T-helper 1 cell treated with Interleukin-12 subunit alpha and Interleukin-12 subunit beta and Interleukin-4 antibody, amounts not matched to agents 30 μg/mL and 1 μg/mL, for 36 hours (primary cell): ENCODE results near the gene TEKT3.

Source experiments
- H3K27ac Mint-ChIP-seq: one replicate; pipeline ENCODE4 v1.8.0; 2021; ENCODE audit warnings: mild to moderate bottlenecking, mixed read lengths
- H3K27me3 Mint-ChIP-seq: one replicate; pipeline ENCODE4 v1.8.0; 2021; ENCODE audit warnings: low read depth, mixed read lengths
- H3K36me3 Mint-ChIP-seq: one replicate; pipeline ENCODE4 v1.8.0; 2021; ENCODE audit warnings: low read depth, mixed read lengths
- H3K4me1 Mint-ChIP-seq: one replicate; pipeline ENCODE4 v1.8.0; 2021; ENCODE audit warnings: low read depth, mixed read lengths
- H3K4me3 Mint-ChIP-seq: one replicate; pipeline ENCODE4 v1.8.0; 2021; ENCODE audit warnings: mild to moderate bottlenecking, moderate library complexity, mixed read lengths
- H3K9me3 Mint-ChIP-seq: one replicate; pipeline ENCODE4 v1.8.0; 2021; ENCODE audit warnings: mixed read lengths

TEKT3 gene

DNA sequence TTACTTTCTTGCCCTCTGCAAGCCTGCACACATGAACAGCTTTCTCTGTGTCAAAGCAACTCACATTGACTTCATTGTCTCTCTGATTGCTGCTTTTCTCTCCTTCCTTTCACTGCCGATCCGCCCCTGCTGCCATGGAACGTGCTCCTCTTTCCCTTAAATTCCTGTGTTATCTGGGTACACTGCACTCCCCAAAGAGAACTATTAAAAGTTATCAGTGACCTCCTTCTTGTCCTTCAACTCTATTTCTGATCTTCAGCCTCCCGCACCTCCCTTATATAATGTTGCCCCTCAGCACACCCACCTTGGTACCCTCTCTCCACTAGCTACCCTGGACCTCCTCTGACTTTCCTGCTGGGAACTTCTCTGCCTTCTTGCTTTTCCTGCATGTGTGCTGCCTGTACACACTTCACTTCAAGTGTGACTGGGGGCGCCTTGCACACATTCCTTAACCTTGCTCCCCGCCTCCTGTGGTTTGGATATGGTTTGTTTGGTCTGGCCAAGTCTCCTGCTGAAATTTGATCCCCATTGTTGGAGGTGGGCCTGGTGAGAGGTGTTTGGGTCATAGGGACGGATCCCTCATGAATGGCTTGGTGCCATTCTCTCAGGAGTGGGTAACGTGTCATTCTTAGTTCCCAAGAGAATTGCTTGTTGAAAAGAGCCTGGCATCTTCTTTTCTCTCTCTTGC, 49.6 kb downstream of the TEKT3 start:
- no peak overlapping the region for H3K4me3 Mint-ChIP-seq
- H3K4me1 Mint-ChIP-seq, result no peaks in the 10 kb centered on the region

GRCh38 chr17:15290605-15291004, 50.8 kb downstream of the TEKT3 start:
- Mint-ChIP-seq H3K4me1 (no peaks in the 10 kb centered on the region), H3K4me3 (no peak overlapping the region), H3K27me3 (no peaks in the 10 kb centered on the region), H3K27ac (no peak overlapping the region), H3K9me3 (no peaks in the 10 kb centered on the region), H3K36me3 (no peaks in the 10 kb centered on the region)

More for the DNA sequence above, 49.6 kb downstream of the TEKT3 start:
- H3K27me3 Mint-ChIP-seq, result no peaks in the 10 kb centered on the region
- H3K9me3 Mint-ChIP-seq, result no peaks in the 10 kb centered on the region
- H3K36me3 Mint-ChIP-seq, result no peaks in the 10 kb centered on the region
- H3K27ac Mint-ChIP-seq, result no peak overlapping the region

GRCh38 chr17:15289285-15290183, 51.9 kb downstream of the TEKT3 start:
- Mint-ChIP-seq H3K4me3 (no peak overlapping the region), H3K36me3 (no peaks in the 10 kb centered on the region), H3K27me3 (no peaks in the 10 kb centered on the region), H3K9me3 (no peaks in the 10 kb centered on the region), H3K27ac (no peak overlapping the region), H3K4me1 (no peaks in the 10 kb centered on the region)

DNA sequence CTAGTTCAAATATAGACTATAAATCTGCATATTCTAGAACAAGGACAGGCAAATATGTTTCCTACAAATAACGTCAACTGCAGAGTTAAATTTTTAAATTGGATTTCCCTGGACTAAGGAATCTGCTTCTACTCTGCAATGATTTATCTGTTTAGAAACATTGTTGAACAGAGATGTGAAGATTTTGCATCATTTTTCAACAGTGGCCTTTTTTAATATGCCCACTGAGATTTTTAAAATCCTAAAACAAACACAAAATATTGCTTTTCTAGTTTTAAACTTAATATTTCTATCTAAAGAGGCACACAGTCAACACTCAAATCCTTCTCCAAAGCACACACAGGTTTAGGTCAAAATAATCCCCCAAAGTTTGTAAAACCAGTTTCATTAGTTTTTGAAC, 52.5 kb downstream of the TEKT3 start:
- no peaks in the 10 kb centered on the region for H3K4me1 Mint-ChIP-seq
- H3K27me3 Mint-ChIP-seq, result no peaks in the 10 kb centered on the region
- no peaks in the 10 kb centered on the region for H3K36me3 Mint-ChIP-seq
- H3K9me3 Mint-ChIP-seq, result no peaks in the 10 kb centered on the region
- H3K27ac Mint-ChIP-seq, result no peak overlapping the region
- no peak overlapping the region for H3K4me3 Mint-ChIP-seq

DNA sequence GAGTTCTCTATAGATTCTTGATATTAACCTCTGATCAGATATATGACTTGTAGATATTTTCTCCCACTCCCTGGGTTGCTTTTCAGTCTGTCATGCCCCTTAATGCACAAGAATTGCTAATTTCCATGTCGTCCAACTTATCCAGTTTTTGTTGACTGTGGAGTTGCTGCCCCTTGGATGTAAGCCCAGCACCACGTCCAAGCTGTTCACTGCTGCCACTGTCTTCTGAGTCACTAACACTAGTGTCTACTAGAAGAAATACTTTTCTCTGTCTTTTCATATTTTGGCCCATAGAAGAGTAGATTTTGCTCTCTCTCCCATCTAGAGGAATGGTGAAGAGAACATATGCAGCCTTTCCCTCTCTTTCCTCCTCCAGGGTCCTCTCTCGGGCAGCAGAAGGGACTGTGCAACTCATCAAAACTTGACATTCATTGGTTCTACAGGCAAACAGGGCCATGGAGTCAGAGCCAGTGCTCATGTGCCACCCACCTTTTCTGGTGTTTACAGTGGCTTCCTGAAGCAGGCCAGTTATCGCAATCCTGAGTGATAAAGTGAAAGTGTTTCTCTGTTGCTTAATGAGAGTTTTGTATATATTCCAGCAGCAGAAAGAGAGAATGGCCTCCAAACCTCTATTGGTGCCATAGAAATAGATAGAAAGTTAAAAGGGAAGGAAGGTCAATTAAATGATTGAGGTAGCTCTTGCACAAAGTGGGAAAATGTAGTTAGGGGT, 53.7 kb downstream of the TEKT3 start:
- peaks cover 5% of the 10 kb centered on the region for H3K9me3 Mint-ChIP-seq
- peaks cover 4% of the 10 kb centered on the region for H3K27me3 Mint-ChIP-seq

DNA sequence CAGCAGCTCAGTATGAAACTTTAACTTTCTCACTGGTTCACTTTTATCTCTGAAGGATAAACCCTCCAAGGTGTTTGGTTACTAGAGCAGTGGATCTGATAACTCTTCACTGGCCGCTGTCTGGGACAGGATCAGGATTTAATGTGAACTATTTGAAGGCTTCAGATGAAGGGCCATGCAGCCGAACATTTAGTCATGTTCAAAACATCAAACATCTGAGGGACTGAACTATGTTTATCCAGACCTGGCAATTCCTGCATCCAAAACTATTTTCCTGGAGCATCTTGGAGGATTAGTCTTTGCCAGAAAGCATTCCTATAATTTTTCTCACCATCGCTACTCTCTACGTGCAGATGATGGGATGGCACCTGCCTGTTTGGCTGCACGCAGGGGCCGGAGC, 55.9 kb downstream of the TEKT3 start:
- H3K4me3 Mint-ChIP-seq, result no peak overlapping the region
- H3K4me1 Mint-ChIP-seq, result no peaks in the 10 kb centered on the region
- peaks cover 7% of the 10 kb centered on the region for H3K27me3 Mint-ChIP-seq
- no peaks in the 10 kb centered on the region for H3K36me3 Mint-ChIP-seq
- peaks cover 5% of the 10 kb centered on the region for H3K9me3 Mint-ChIP-seq
- H3K27ac Mint-ChIP-seq, result no peak overlapping the region

More for the DNA sequence above, 53.7 kb downstream of the TEKT3 start:
- Mint-ChIP-seq H3K4me3 (no peak overlapping the region), H3K27ac (no peak overlapping the region), H3K36me3 (no peaks in the 10 kb centered on the region), H3K4me1 (no peaks in the 10 kb centered on the region)

GRCh38 chr17:15284537-15284936, 56.9 kb downstream of the TEKT3 start:
- Mint-ChIP-seq H3K4me3 (no peak overlapping the region), H3K36me3 (no peaks in the 10 kb centered on the region), H3K9me3 (peaks cover 5% of the 10 kb centered on the region), H3K27me3 (peaks cover 7% of the 10 kb centered on the region), H3K4me1 (no peaks in the 10 kb centered on the region), H3K27ac (no peak overlapping the region)

GRCh38 chr17:15284107-15284506, 57.3 kb downstream of the TEKT3 start:
- no peak overlapping the region for H3K4me3 Mint-ChIP-seq
- H3K27me3 Mint-ChIP-seq, result peaks cover 7% of the 10 kb centered on the region

GRCh38 chr17:15281909-15282308, 59.5 kb downstream of the TEKT3 start:
- Mint-ChIP-seq H3K27ac (no peak overlapping the region), H3K27me3 (peaks cover 13% of the 10 kb centered on the region), H3K4me1 (no peaks in the 10 kb centered on the region)

More at GRCh38 chr17:15284107-15284506, 57.3 kb downstream of the TEKT3 start:
- no peaks in the 10 kb centered on the region for H3K36me3 Mint-ChIP-seq
- H3K4me1 Mint-ChIP-seq, result no peaks in the 10 kb centered on the region
- peaks cover 5% of the 10 kb centered on the region for H3K9me3 Mint-ChIP-seq
- no peak overlapping the region for H3K27ac Mint-ChIP-seq

GRCh38 chr17:15278924-15279477, 62.4 kb downstream of the TEKT3 start:
- no peaks in the 10 kb centered on the region for H3K36me3 Mint-ChIP-seq
- H3K27ac Mint-ChIP-seq, result no peak overlapping the region
- H3K4me1 Mint-ChIP-seq, result no peaks in the 10 kb centered on the region
- H3K9me3 Mint-ChIP-seq, result peaks cover 10% of the 10 kb centered on the region
- H3K27me3 Mint-ChIP-seq, result peaks cover 13% of the 10 kb centered on the region
- no peak overlapping the region for H3K4me3 Mint-ChIP-seq

More at GRCh38 chr17:15281909-15282308, 59.5 kb downstream of the TEKT3 start:
- Mint-ChIP-seq H3K36me3 (no peaks in the 10 kb centered on the region), H3K9me3 (peaks cover 5% of the 10 kb centered on the region), H3K4me3 (no peak overlapping the region)

GRCh38 chr17:15278380-15278779, 63.0 kb downstream of the TEKT3 start:
- no peak overlapping the region for H3K27ac Mint-ChIP-seq
- no peak overlapping the region for H3K4me3 Mint-ChIP-seq
- H3K36me3 Mint-ChIP-seq, result no peaks in the 10 kb centered on the region
- no peaks in the 10 kb centered on the region for H3K4me1 Mint-ChIP-seq
- peaks cover 11% of the 10 kb centered on the region for H3K27me3 Mint-ChIP-seq
- H3K9me3 Mint-ChIP-seq, result peaks cover 12% of the 10 kb centered on the region

DNA sequence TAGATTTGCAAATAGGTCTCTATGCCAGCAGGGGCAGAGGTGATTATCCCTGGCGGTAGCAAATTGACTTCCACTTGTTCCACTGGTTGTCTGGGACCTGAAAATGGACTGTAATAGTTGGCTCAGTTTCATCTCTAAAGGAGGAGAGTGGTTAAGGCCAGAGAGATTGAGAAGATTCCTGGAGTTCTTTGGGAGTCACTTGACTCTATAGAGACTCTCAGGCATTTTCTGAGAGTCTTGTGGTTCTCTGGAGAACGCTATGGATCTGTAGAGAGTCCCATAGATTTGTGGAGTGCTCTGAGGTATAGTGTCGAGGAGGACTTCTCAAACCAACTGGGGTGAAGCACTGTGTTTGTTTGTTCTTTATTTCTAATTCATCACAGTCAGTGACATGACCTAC, 67.4 kb downstream of the TEKT3 start:
- peaks cover 6% of the 10 kb centered on the region for H3K27me3 Mint-ChIP-seq
- no peak overlapping the region for H3K27ac Mint-ChIP-seq
- no peak overlapping the region for H3K4me3 Mint-ChIP-seq
- H3K36me3 Mint-ChIP-seq, result no peaks in the 10 kb centered on the region
- H3K9me3 Mint-ChIP-seq, result peaks cover 10% of the 10 kb centered on the region
- H3K4me1 Mint-ChIP-seq, result peaks cover 7% of the 10 kb centered on the region

- Mint-ChIP-seq H3K27me3 (peaks cover 3% of the 10 kb centered on the region), H3K9me3 (peaks cover 10% of the 10 kb centered on the region), H3K36me3 (no peaks in the 10 kb centered on the region), H3K4me3 (no peak overlapping the region), H3K27ac (no peak overlapping the region), H3K4me1 (peaks cover 7% of the 10 kb centered on the region)
Measured at GRCh38 chr17:15273141-15273793, 68.1 kb downstream of the TEKT3 start.

- Mint-ChIP-seq H3K27me3 (peaks cover 14% of the 10 kb centered on the region), H3K36me3 (no peaks in the 10 kb centered on the region), H3K4me1 (peaks cover 7% of the 10 kb centered on the region), H3K9me3 (peaks cover 10% of the 10 kb centered on the region), H3K27ac (no peak overlapping the region), H3K4me3 (no peak overlapping the region)
Measured at GRCh38 chr17:15271741-15272140, 69.7 kb downstream of the TEKT3 start.
